ENCODE data around the gene RAP2A.

RAP2A gene

DNA sequence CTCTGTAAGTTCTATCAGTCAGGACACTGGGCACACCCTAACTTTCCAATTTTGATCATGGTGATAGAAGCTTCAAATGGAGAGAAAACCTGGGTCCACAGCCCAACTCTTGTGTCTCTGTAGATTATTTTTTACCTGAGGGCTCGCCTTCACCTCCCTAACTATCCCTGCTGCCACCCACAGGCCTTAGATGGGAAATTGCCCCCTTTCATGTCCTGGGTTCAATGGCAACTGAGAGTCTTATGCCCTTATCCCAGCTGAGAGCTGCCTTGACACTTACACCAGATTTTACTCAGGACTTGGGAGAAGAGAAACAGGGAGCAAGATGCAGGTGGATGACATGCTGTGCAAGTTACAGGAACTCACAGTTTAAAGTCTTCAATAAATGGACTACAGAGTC lies 81.7 kb downstream of the RAP2A start:
- Mint-ChIP-seq H3K36me3 (ENCODE audit: low read depth) (no peaks in the 10 kb centered on the region), H3K27me3 (peaks cover 11% of the 10 kb centered on the region), H3K4me3 (no peak overlapping the region), H3K27ac (no peak overlapping the region), H3K4me1 (no peaks in the 10 kb centered on the region), H3K9me3 (peaks cover 19% of the 10 kb centered on the region)
- DNase-seq: no peak
- no peak for ATAC-seq

DNA sequence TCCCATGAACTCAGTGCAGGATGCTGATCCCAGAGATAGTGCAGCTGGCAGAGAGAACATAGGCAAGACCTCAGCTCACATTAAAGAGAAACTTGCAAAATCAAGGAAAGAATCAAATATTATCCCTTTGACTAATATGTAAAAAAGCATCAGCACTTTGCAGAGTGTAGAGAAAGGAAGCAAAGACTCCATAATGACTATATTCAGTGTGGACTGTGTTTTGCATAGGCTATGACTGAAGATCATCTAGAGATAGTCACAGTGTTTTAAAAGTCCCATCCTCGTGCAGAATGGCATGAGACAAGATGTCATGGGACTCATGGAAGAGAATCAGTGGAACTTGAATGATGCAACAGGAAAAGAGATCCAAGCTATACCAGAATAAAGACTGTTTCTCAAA lies 84.0 kb downstream of the RAP2A start:
- no peak for DNase-seq
- Mint-ChIP-seq H3K4me1 (no peaks in the 10 kb centered on the region), H3K27me3 (peaks cover 7% of the 10 kb centered on the region), H3K27ac (no peak overlapping the region), H3K36me3 (ENCODE audit: low read depth) (no peaks in the 10 kb centered on the region), H3K4me3 (no peak overlapping the region), H3K9me3 (no peaks in the 10 kb centered on the region)
- no peak for ATAC-seq

All from activated naive CD8-positive, alpha-beta T cell treated with anti-CD3 and anti-CD28 coated beads, Interleukin-2, amount 50 U/mL, for 24 hours (primary cell).